ENCODE results near the gene APOL5. TPM values are rescaled to one million over a fixed set of nuclear protein-coding genes. Genes with fewer than 3 reads are reported as not detected.

APOL5 gene
- total RNA-seq, 1 donor from 2014 or later: not detected

DNA sequence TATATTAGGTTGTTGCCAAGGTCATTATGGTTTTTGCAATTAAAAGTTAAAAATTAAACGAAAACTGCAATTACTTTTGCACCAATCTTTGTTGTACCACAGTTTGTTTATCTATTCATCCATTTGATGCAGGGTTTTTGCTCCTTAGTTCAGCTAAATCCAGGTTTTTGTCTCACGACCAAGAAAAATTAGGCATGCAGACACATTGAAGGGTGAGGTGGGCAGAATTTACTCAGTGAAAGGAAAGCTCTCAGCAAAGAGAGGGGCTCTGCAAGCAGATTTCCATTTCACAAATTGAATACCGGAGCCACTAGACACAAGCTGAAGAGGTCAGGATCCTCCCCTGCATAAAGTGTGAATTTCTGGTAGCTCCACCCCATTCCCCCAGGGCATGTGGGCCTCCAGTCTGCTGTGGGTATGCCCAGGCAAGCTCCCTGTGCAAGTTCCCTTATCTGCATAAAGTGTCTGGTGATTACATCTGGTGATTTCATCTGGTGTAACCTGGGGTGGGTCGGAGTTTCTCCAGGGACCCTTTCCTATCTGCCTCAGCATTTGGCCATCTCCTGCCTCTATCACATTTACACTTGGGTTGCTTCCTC is 36.1 kb upstream of the APOL5 start:
- no peaks in the 10 kb centered on the region for H3K36me3 Mint-ChIP-seq (ENCODE audit: low read depth, unreplicated experiment)
- no peak for FAIRE-seq

DNA sequence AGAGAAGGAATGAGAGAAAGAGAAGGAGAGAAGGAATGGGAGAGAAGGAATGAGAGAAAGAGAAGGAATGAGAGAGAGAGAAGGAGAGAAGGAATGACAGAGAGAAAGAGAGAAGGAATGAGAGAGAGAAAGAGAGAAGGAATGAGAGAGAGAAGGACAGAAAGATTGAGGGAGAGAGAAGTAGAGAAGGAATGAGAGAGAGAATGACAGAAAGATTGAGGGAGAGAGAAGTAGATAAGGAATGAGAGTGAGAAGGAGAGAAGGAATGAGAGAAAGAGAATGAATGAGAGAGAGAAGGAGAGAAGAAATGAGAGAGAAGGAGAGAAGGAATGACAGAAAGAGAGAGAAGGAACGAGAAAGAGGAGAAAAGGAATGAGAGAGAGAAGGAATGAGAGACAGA is 34.1 kb upstream of the APOL5 start:
- Histone ChIP-seq H3K79me2 (ENCODE audit: insufficient read depth, low read length) (no peaks in the 10 kb centered on the region), H3K36me3 (ENCODE audit: insufficient read depth, low read length) (no peaks in the 10 kb centered on the region), H3K9ac (ENCODE audit: low read length) (no peak overlapping the region), H3K27ac (ENCODE audit: low read depth, low read length) (no peak overlapping the region), H3K9me3 (ENCODE audit: insufficient read depth, low read depth, low read length) (no peaks in the 10 kb centered on the region), H3K27me3 (ENCODE audit: insufficient read depth, low read length) (peaks cover 2% of the 10 kb centered on the region), H3K4me1 (ENCODE audit: insufficient read depth, low read length) (no peaks in the 10 kb centered on the region), H3K4me2 (ENCODE audit: low read length) (no peak overlapping the region), H3K4me3 (ENCODE audit: insufficient read depth, low read depth, low read length) (no peak overlapping the region), H2AFZ (ENCODE audit: low read depth, low read length) (no peak overlapping the region), H4K20me1 (ENCODE audit: insufficient read depth, low read length) (no peaks in the 10 kb centered on the region)
- TF ChIP-seq, protein P1, sequence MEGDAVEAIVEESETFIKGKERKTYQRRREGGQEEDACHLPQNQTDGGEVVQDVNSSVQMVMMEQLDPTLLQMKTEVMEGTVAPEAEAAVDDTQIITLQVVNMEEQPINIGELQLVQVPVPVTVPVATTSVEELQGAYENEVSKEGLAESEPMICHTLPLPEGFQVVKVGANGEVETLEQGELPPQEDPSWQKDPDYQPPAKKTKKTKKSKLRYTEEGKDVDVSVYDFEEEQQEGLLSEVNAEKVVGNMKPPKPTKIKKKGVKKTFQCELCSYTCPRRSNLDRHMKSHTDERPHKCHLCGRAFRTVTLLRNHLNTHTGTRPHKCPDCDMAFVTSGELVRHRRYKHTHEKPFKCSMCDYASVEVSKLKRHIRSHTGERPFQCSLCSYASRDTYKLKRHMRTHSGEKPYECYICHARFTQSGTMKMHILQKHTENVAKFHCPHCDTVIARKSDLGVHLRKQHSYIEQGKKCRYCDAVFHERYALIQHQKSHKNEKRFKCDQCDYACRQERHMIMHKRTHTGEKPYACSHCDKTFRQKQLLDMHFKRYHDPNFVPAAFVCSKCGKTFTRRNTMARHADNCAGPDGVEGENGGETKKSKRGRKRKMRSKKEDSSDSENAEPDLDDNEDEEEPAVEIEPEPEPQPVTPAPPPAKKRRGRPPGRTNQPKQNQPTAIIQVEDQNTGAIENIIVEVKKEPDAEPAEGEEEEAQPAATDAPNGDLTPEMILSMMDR (IDR thresholded peaks at IDR 0.05; ENCODE audit: insufficient read depth, low read depth, low read length): no peak
- H3K9me3 Mint-ChIP-seq (ENCODE audit: unreplicated experiment): peaks cover 5% of the 10 kb centered on the region
- H3K36me3 Mint-ChIP-seq (ENCODE audit: low read depth, unreplicated experiment): no peaks in the 10 kb centered on the region
- no peak for FAIRE-seq
- peaks cover 14% of the 10 kb centered on the region for H3K27me3 Mint-ChIP-seq (ENCODE audit: low read depth, unreplicated experiment)
- no peaks in the 10 kb centered on the region for H3K4me1 Mint-ChIP-seq (ENCODE audit: low read depth, unreplicated experiment)
- H3K27ac Mint-ChIP-seq (ENCODE audit: unreplicated experiment): no peak overlapping the region
- DNase-seq (ENCODE audit: low read depth): no peak
- no peak overlapping the region for H3K4me3 Mint-ChIP-seq (ENCODE audit: unreplicated experiment)

More for the DNA sequence above, 36.1 kb upstream of the APOL5 start:
- H3K4me2 ChIP-seq (ENCODE audit: low read length): no peak overlapping the region
- no peak overlapping the region for H3K27ac Mint-ChIP-seq (ENCODE audit: unreplicated experiment)
- no peak overlapping the region for H3K4me3 ChIP-seq (ENCODE audit: insufficient read depth, low read depth, low read length)
- H3K9me3 ChIP-seq (ENCODE audit: insufficient read depth, low read depth, low read length): no peaks in the 10 kb centered on the region
- H3K4me1 Mint-ChIP-seq (ENCODE audit: low read depth, unreplicated experiment): no peaks in the 10 kb centered on the region
- H3K27me3 ChIP-seq (ENCODE audit: insufficient read depth, low read length): peaks cover 2% of the 10 kb centered on the region
- no peaks in the 10 kb centered on the region for H3K79me2 ChIP-seq (ENCODE audit: insufficient read depth, low read length)
- no peak for TF ChIP-seq EZH2 (IDR thresholded peaks at IDR 0.05; ENCODE audit: insufficient read depth, low read length)
- TF ChIP-seq, protein P1 (IDR thresholded peaks at IDR 0.05; ENCODE audit: insufficient read depth, low read depth, low read length): no peak
- no peaks in the 10 kb centered on the region for H3K36me3 ChIP-seq (ENCODE audit: insufficient read depth, low read length)
- H3K4me3 Mint-ChIP-seq (ENCODE audit: unreplicated experiment): no peak overlapping the region
- no peak overlapping the region for H3K27ac ChIP-seq (ENCODE audit: low read depth, low read length)
- no peak for DNase-seq (ENCODE audit: low read depth)
- H2AFZ ChIP-seq (ENCODE audit: low read depth, low read length): no peak overlapping the region
- H3K4me1 ChIP-seq (ENCODE audit: insufficient read depth, low read length): no peaks in the 10 kb centered on the region
- H3K9ac ChIP-seq (ENCODE audit: low read length): no peak overlapping the region
- peaks cover 12% of the 10 kb centered on the region for H3K27me3 Mint-ChIP-seq (ENCODE audit: low read depth, unreplicated experiment)
- H3K9me3 Mint-ChIP-seq (ENCODE audit: unreplicated experiment): no peaks in the 10 kb centered on the region
- no peaks in the 10 kb centered on the region for H4K20me1 ChIP-seq (ENCODE audit: insufficient read depth, low read length)

DNA sequence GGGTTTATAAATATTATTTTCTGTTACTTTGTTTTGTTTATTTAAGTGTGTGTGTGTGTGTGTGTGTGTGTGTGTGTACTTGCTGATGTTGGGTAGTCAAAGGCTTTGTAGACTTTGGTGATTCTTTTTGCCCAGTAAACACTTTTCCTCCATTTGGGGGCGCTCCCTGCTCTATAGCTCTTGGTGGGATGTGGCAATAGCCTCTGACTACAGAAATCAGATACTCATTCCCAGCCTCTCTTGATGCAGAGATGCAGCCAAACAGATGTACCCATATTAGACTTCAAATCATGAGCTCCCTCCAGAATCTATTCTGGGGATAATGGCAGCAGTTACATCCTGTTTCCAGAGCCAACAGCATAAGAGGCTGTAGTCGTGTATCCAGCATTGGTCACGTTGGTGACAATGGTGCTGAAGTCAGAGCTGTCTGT is 33.4 kb upstream of the APOL5 start:
- peaks cover 2% of the 10 kb centered on the region for H3K27me3 ChIP-seq (ENCODE audit: insufficient read depth, low read length)
- no peak overlapping the region for H3K4me2 ChIP-seq (ENCODE audit: low read length)
- no peaks in the 10 kb centered on the region for H3K36me3 ChIP-seq (ENCODE audit: insufficient read depth, low read length)
- Mint-ChIP-seq H3K27ac (ENCODE audit: unreplicated experiment) (no peak overlapping the region), H3K9me3 (ENCODE audit: unreplicated experiment) (peaks cover 5% of the 10 kb centered on the region), H3K36me3 (ENCODE audit: low read depth, unreplicated experiment) (no peaks in the 10 kb centered on the region), H3K4me1 (ENCODE audit: low read depth, unreplicated experiment) (no peaks in the 10 kb centered on the region), H3K4me3 (ENCODE audit: unreplicated experiment) (no peak overlapping the region), H3K27me3 (ENCODE audit: low read depth, unreplicated experiment) (peaks cover 14% of the 10 kb centered on the region)
- H3K9ac ChIP-seq (ENCODE audit: low read length): no peak overlapping the region
- H3K27ac ChIP-seq (ENCODE audit: low read depth, low read length): no peak overlapping the region
- H3K4me3 ChIP-seq (ENCODE audit: insufficient read depth, low read depth, low read length): no peak overlapping the region
- DNase-seq (ENCODE audit: low read depth) (no peak), FAIRE-seq (no peak)
- TF ChIP-seq, protein P1 (IDR thresholded peaks at IDR 0.05; ENCODE audit: insufficient read depth, low read depth, low read length): no peak
- no peak for TF ChIP-seq EZH2 (IDR thresholded peaks at IDR 0.05; ENCODE audit: insufficient read depth, low read length)
- H3K4me1 ChIP-seq (ENCODE audit: insufficient read depth, low read length): no peaks in the 10 kb centered on the region
- no peak overlapping the region for H2AFZ ChIP-seq (ENCODE audit: low read depth, low read length)
- no peaks in the 10 kb centered on the region for H4K20me1 ChIP-seq (ENCODE audit: insufficient read depth, low read length)
- H3K79me2 ChIP-seq (ENCODE audit: insufficient read depth, low read length): no peaks in the 10 kb centered on the region
- no peaks in the 10 kb centered on the region for H3K9me3 ChIP-seq (ENCODE audit: insufficient read depth, low read depth, low read length)

Data from astrocyte (in vitro differentiated cells and primary cell).